GM19328 (cell line): ENCODE results near the gene ADGRL2.

Experiments used
- ATAC-seq: cut with Tn5 transposase; IDR thresholded peaks from one replicate; pipeline ENCODE4 v1.9.1; 2021; ENCODE audit warnings: mild to moderate bottlenecking, moderate library complexity; ENCODE audit not compliant: unreplicated experiment

Gene ADGRL2

GRCh38 chr1:81805537-81806431, 5.0 kb downstream of the ADGRL2 start:
- no peak for ATAC-seq

- ATAC-seq = no peak
These were observed 5.7 kb downstream of the ADGRL2 start for GRCh38 chr1:81806432-81806770.

- ATAC-seq = no peak
These were observed 8.0 kb downstream of the ADGRL2 start for GRCh38 chr1:81808760-81809159.

GRCh38 chr1:81809808-81810207, 9.1 kb downstream of the ADGRL2 start:
- ATAC-seq = no peak

GRCh38 chr1:81811757-81812371, 11.1 kb downstream of the ADGRL2 start:
- ATAC-seq = no peak

- ATAC-seq = no peak
These were observed 12.0 kb downstream of the ADGRL2 start for GRCh38 chr1:81812712-81813111.

GRCh38 chr1:81813691-81814090, 13.0 kb downstream of the ADGRL2 start:
- no peak for ATAC-seq

- no peak for ATAC-seq
These were observed 18.9 kb downstream of the ADGRL2 start for GRCh38 chr1:81819613-81820012.

GRCh38 chr1:81820765-81821164, 20.0 kb downstream of the ADGRL2 start:
- ATAC-seq = no peak

GRCh38 chr1:81823082-81823481, 22.3 kb downstream of the ADGRL2 start:
- ATAC-seq = no peak

- ATAC-seq = no peak
These were observed 24.0 kb downstream of the ADGRL2 start for GRCh38 chr1:81824759-81825158.

- no peak for ATAC-seq
These were observed 27.2 kb downstream of the ADGRL2 start for GRCh38 chr1:81827942-81828341.

- no peak for ATAC-seq
These were observed 31.8 kb downstream of the ADGRL2 start for GRCh38 chr1:81832573-81832972.

- no peak for ATAC-seq
These were observed 33.0 kb downstream of the ADGRL2 start for GRCh38 chr1:81833722-81834121.

GRCh38 chr1:81834268-81834667, 33.5 kb downstream of the ADGRL2 start:
- no peak for ATAC-seq

- no peak for ATAC-seq
These were observed 34.4 kb downstream of the ADGRL2 start for GRCh38 chr1:81834921-81835698.

GRCh38 chr1:81836007-81836626, 35.4 kb downstream of the ADGRL2 start:
- no peak for ATAC-seq

GRCh38 chr1:81838600-81839218, 38.0 kb downstream of the ADGRL2 start:
- ATAC-seq = no peak

GRCh38 chr1:81840805-81841204, 40.1 kb downstream of the ADGRL2 start:
- ATAC-seq = no peak

GRCh38 chr1:81841795-81842194, 41.1 kb downstream of the ADGRL2 start:
- ATAC-seq = no peak

- no peak for ATAC-seq
These were observed 43.7 kb downstream of the ADGRL2 start for GRCh38 chr1:81844477-81844876.
